HL-60 (cell line): ENCODE results near the gene C2CD4C.

Source experiments
- DNase-seq, 2 experiments: peaks; one replicate each; pipeline ENCODE4 v3.0.0-alpha.2; 2010 to 2020; ENCODE audit warnings: low read depth in 1 of 2, low spot score in 1 of 2
- H3K27ac ChIP-seq: fragments of 250-450 bp; sonication (Bioruptor Pico); replicated peaks from 2 replicates; pipeline ENCODE4 v1.5.1; 2020; ENCODE audit warnings: mild to moderate bottlenecking, moderate library complexity
- H3K27me3 ChIP-seq: fragments of 250-450 bp; sonication (Bioruptor Pico); 2 replicates; pipeline ENCODE4 v1.5.1; 2021; ENCODE audit warnings: mild to moderate bottlenecking, moderate library complexity; ENCODE audit not compliant: insufficient read depth, poor library complexity, severe bottlenecking
- H3K4me3 ChIP-seq: replicated peaks from 2 replicates; pipeline ENCODE4 v1.5.1; 2011; ENCODE audit warnings: mild to moderate bottlenecking, control low read depth, low read length; ENCODE audit not compliant: insufficient read depth
- GABPA ChIP-seq: IDR thresholded peaks from 2 replicates; pipeline ENCODE4 v1.6.1; 2012; ENCODE audit warnings: low read depth
- POLR2AphosphoS5 ChIP-seq: IDR thresholded peaks from 2 replicates; pipeline ENCODE4 v1.6.1; 2012; ENCODE audit warnings: low read depth
- SPI1 ChIP-seq: IDR thresholded peaks from 2 replicates; pipeline ENCODE4 v1.6.1; 2012; ENCODE audit warnings: low read depth, mild to moderate bottlenecking, borderline replicate concordance
- TF ChIP-seq, protein P1 (sequence below): IDR thresholded peaks from one replicate; pipeline ENCODE4 v1.5.1; 2011; ENCODE audit warnings: low read length, control low read depth, inconsistent platforms; ENCODE audit not compliant: insufficient read depth
- TF ChIP-seq, protein P2 (sequence below): IDR thresholded peaks from 2 replicates; pipeline ENCODE4 v1.6.1; 2012; ENCODE audit warnings: low read depth; ENCODE audit not compliant: insufficient replicate concordance

The C2CD4C gene

DNA sequence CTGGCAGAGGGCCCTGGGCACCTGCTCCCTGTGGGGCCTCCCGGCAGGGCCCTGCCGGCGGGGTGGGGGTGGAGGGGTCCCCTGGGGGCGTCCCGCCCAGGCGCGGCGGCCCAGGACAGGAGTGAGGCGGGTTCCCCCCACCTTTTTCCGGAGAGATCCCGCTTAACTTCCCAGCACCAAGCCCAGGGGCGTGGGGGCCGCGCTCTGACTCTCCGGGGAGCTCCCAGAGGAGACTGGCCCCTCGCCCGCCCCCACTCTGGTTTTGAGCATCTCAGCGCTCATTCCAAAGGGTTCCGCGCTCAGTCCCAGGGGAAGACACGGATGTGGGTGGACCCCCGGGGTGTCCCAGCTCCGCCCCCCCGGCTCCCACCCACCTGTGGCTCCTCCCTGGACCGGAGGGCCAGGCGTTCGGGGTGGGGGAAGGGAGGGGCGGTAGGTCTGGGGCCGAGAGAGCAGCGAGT lies 476 bp downstream of the C2CD4C start:
- no peak for TF ChIP-seq SPI1
- TF ChIP-seq, protein P1, sequence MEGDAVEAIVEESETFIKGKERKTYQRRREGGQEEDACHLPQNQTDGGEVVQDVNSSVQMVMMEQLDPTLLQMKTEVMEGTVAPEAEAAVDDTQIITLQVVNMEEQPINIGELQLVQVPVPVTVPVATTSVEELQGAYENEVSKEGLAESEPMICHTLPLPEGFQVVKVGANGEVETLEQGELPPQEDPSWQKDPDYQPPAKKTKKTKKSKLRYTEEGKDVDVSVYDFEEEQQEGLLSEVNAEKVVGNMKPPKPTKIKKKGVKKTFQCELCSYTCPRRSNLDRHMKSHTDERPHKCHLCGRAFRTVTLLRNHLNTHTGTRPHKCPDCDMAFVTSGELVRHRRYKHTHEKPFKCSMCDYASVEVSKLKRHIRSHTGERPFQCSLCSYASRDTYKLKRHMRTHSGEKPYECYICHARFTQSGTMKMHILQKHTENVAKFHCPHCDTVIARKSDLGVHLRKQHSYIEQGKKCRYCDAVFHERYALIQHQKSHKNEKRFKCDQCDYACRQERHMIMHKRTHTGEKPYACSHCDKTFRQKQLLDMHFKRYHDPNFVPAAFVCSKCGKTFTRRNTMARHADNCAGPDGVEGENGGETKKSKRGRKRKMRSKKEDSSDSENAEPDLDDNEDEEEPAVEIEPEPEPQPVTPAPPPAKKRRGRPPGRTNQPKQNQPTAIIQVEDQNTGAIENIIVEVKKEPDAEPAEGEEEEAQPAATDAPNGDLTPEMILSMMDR, result no peak
- TF ChIP-seq GABPA, result no peak
- TF ChIP-seq POLR2AphosphoS5, result no peak
- TF ChIP-seq, protein P2, sequence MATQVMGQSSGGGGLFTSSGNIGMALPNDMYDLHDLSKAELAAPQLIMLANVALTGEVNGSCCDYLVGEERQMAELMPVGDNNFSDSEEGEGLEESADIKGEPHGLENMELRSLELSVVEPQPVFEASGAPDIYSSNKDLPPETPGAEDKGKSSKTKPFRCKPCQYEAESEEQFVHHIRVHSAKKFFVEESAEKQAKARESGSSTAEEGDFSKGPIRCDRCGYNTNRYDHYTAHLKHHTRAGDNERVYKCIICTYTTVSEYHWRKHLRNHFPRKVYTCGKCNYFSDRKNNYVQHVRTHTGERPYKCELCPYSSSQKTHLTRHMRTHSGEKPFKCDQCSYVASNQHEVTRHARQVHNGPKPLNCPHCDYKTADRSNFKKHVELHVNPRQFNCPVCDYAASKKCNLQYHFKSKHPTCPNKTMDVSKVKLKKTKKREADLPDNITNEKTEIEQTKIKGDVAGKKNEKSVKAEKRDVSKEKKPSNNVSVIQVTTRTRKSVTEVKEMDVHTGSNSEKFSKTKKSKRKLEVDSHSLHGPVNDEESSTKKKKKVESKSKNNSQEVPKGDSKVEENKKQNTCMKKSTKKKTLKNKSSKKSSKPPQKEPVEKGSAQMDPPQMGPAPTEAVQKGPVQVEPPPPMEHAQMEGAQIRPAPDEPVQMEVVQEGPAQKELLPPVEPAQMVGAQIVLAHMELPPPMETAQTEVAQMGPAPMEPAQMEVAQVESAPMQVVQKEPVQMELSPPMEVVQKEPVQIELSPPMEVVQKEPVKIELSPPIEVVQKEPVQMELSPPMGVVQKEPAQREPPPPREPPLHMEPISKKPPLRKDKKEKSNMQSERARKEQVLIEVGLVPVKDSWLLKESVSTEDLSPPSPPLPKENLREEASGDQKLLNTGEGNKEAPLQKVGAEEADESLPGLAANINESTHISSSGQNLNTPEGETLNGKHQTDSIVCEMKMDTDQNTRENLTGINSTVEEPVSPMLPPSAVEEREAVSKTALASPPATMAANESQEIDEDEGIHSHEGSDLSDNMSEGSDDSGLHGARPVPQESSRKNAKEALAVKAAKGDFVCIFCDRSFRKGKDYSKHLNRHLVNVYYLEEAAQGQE, result no peak
- H3K27me3 ChIP-seq, result peaks cover 21% of the 10 kb centered on the region
- no peak overlapping the region for H3K4me3 ChIP-seq
- DNase-seq, result no peak
- no peak overlapping the region for H3K27ac ChIP-seq

DNA sequence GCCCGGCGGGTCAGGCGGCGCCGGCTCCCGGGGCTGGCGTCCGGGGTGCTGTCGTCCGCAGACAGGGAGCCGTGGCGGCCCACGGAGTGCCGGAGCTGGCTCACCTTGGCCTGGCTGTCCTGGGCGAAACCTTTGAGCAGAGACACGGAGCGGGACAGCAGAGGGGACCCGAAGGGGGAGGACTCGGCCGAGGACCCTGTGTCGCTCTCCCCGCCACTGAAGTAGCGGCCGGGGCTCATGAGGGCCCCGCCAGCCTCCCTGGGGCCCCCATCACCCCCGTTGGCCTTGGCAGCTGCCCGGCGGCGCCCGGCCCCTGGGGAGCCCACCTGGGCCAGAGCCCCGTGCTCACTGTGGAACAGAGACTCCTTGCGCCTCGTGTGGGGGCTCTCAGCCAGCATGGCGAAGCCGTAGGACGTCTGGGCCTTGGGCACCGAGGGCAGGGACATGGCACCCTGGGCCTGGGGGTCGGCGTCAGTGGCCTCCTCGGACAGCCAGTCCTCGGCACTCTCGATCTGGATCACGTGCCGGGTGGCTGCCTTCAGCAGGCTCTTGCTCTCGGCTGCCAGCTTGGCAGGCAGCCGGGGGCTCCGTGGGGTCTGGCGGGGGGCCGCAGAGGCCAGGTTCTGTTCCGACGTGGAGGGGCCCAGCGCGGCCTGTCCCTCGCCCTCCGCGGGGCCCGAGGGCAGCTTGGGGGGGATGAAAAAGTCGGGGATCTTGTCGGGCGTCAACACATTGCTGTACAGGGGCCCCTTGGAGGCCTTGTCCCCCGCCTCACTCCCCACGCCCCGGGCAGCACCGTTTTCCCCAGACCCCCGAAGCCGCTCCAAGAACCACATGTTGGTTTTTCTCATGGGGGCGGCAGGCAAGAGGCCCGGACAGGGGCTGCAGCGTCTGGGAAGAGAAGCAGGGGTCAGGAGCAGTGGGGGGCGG lies 1.2 kb downstream of the C2CD4C start:
- Histone ChIP-seq H3K4me3 (no peak overlapping the region), H3K27ac (no peak overlapping the region), H3K27me3 (peaks cover 21% of the 10 kb centered on the region)
- TF ChIP-seq, protein P2, result no peak
- TF ChIP-seq SPI1, result no peak
- no peak for TF ChIP-seq GABPA
- no peak for TF ChIP-seq POLR2AphosphoS5
- no peak for DNase-seq

DNA sequence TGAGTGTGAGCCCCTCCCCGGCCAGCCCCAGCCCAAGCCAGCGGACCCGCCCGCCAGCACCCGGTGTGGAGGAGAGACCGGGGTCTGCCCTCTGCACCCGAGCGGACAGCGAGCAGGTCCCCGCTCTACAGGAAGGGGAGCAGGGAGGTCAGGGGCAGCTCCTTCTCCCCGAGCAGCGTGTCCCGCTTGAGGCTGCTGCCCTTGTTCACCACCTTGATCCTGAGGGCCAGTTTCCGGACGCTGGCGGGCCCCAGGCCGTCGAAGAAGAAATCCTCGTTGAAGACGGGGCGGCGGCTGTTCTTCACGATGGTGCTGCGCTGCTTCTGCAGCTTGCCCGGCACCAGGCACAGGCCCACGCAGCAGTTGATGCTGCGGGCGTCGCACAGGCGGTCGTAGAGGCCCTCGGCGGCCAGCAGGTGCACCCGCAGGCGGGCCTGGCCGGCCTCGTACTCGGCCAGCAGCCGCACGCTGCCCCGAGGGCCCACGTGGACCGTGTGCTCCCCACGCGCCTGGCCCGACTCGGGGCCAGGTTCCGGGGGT lies 1.9 kb downstream of the C2CD4C start:
- Histone ChIP-seq H3K4me3 (no peak overlapping the region), H3K27me3 (peaks cover 21% of the 10 kb centered on the region), H3K27ac (no peak overlapping the region)
- no peak for TF ChIP-seq POLR2AphosphoS5
- TF ChIP-seq SPI1, result no peak
- TF ChIP-seq, protein P2, result no peak
- TF ChIP-seq GABPA, result no peak
- DNase-seq, result no peak
